ENCODE results near the gene CFP.

GRCh38 chrX:47584714-47585113, 45.0 kb downstream of the CFP start:
- TF ChIP-seq GATA2 (IDR thresholded peaks at IDR 0.05; ENCODE audit: low read depth, low read length): no peak
- no peak for TF ChIP-seq GATA3 (IDR thresholded peaks at IDR 0.05; ENCODE audit: low read depth, low read length)
